ENCODE data around the gene ENTREP1. TPM values are rescaled to one million over a fixed set of nuclear protein-coding genes. Genes with fewer than 3 reads are reported as not detected.

Gene ENTREP1
- total RNA-seq, 1 donor from 2014 or later: 1.0 TPM

- Mint-ChIP-seq H3K27me3 (ENCODE audit: unreplicated experiment) (peaks cover 3% of the 10 kb centered on the region), H3K9me3 (ENCODE audit: unreplicated experiment) (no peaks in the 10 kb centered on the region), H3K27ac (ENCODE audit: unreplicated experiment) (no peak overlapping the region), H3K36me3 (ENCODE audit: unreplicated experiment) (no peaks in the 10 kb centered on the region), H3K4me1 (ENCODE audit: low read depth, unreplicated experiment) (no peaks in the 10 kb centered on the region), H3K4me3 (ENCODE audit: unreplicated experiment) (no peak overlapping the region)
- DNase-seq: no peak
- TF ChIP-seq CTCF (IDR thresholded peaks at IDR 0.05; ENCODE audit: partially characterized antibody, unreplicated experiment): no peak
These were observed 87.1 kb downstream of the ENTREP1 start for GRCh38 chr9:69411931-69412740.

- H3K4me1 Mint-ChIP-seq (ENCODE audit: low read depth, unreplicated experiment): no peaks in the 10 kb centered on the region
- no peaks in the 10 kb centered on the region for H3K9me3 Mint-ChIP-seq (ENCODE audit: unreplicated experiment)
- H3K27me3 Mint-ChIP-seq (ENCODE audit: unreplicated experiment): peaks cover 3% of the 10 kb centered on the region
- H3K27ac Mint-ChIP-seq (ENCODE audit: unreplicated experiment): no peak overlapping the region
- H3K36me3 Mint-ChIP-seq (ENCODE audit: unreplicated experiment): no peaks in the 10 kb centered on the region
- H3K4me3 Mint-ChIP-seq (ENCODE audit: unreplicated experiment): no peak overlapping the region
- peak; percentile 60 for TF ChIP-seq CTCF (IDR thresholded peaks at IDR 0.05; ENCODE audit: partially characterized antibody, unreplicated experiment)
- DNase-seq: peak; percentile 76
These were observed 87.7 kb downstream of the ENTREP1 start for GRCh38 chr9:69412741-69413150.

GRCh38 chr9:69420611-69421270, 95.7 kb downstream of the ENTREP1 start:
- H3K4me1 Mint-ChIP-seq (ENCODE audit: low read depth, unreplicated experiment): no peaks in the 10 kb centered on the region
- H3K9me3 Mint-ChIP-seq (ENCODE audit: unreplicated experiment): peaks cover 1% of the 10 kb centered on the region
- H3K36me3 Mint-ChIP-seq (ENCODE audit: unreplicated experiment): no peaks in the 10 kb centered on the region
- H3K27ac Mint-ChIP-seq (ENCODE audit: unreplicated experiment): no peak overlapping the region
- no peaks in the 10 kb centered on the region for H3K27me3 Mint-ChIP-seq (ENCODE audit: unreplicated experiment)
- DNase-seq: no peak
- no peak for TF ChIP-seq CTCF (IDR thresholded peaks at IDR 0.05; ENCODE audit: partially characterized antibody, unreplicated experiment)
- no peak overlapping the region for H3K4me3 Mint-ChIP-seq (ENCODE audit: unreplicated experiment)

- no peaks in the 10 kb centered on the region for H3K27me3 Mint-ChIP-seq (ENCODE audit: unreplicated experiment)
- H3K9me3 Mint-ChIP-seq (ENCODE audit: unreplicated experiment): peaks cover 1% of the 10 kb centered on the region
- no peaks in the 10 kb centered on the region for H3K4me1 Mint-ChIP-seq (ENCODE audit: low read depth, unreplicated experiment)
- peak; percentile 49 for DNase-seq
- H3K36me3 Mint-ChIP-seq (ENCODE audit: unreplicated experiment): no peaks in the 10 kb centered on the region
- peak; percentile 91 for TF ChIP-seq CTCF (IDR thresholded peaks at IDR 0.05; ENCODE audit: partially characterized antibody, unreplicated experiment)
- no peak overlapping the region for H3K27ac Mint-ChIP-seq (ENCODE audit: unreplicated experiment)
- no peak overlapping the region for H3K4me3 Mint-ChIP-seq (ENCODE audit: unreplicated experiment)
These were observed 97.1 kb downstream of the ENTREP1 start for GRCh38 chr9:69421908-69422801.
